Mesenchymal stem cell (in vitro differentiated cells and primary cell): ENCODE results near the gene KANK4.

ENCODE experiments used
- DNase-seq: peaks from one replicate; pipeline ENCODE4 v3.0.0-alpha.2; 2013
- H2AFZ ChIP-seq: one replicate; pipeline ENCODE4 v1.6.1; 2013; ENCODE audit warnings: low read depth, mild to moderate bottlenecking, control low read depth, inconsistent platforms, low read length, moderate library complexity
- H2AK5ac ChIP-seq: 2 replicates; pipeline ENCODE4 v1.6.1; 2013; ENCODE audit warnings: low read length, moderate library complexity, mild to moderate bottlenecking, inconsistent platforms; ENCODE audit not compliant: severe bottlenecking
- H2BK120ac ChIP-seq: one replicate; pipeline ENCODE4 v1.6.1; 2013; ENCODE audit warnings: low read depth, mild to moderate bottlenecking, inconsistent platforms, low read length, moderate library complexity
- H2BK12ac ChIP-seq, 2 experiments: one replicate each; pipeline ENCODE4 v1.6.1; 2013; ENCODE audit warnings: inconsistent platforms in 2 of 2, low read length in 2 of 2, mild to moderate bottlenecking in 2 of 2, moderate library complexity in 2 of 2, control low read depth in 1 of 2
- H2BK15ac ChIP-seq: one replicate; pipeline ENCODE4 v1.6.1; 2013; ENCODE audit warnings: mild to moderate bottlenecking, low read depth, inconsistent platforms; ENCODE audit not compliant: poor library complexity, severe bottlenecking
- H2BK5ac ChIP-seq: 2 replicates; pipeline ENCODE4 v1.6.1; 2013; ENCODE audit warnings: low read depth, mild to moderate bottlenecking, low read length, control low read depth, inconsistent platforms; ENCODE audit not compliant: poor library complexity, severe bottlenecking
- H3K14ac ChIP-seq, 2 experiments: one replicate each; pipeline ENCODE4 v1.6.1; 2013; ENCODE audit warnings: inconsistent platforms in 2 of 2, low read length in 2 of 2, control low read depth in 1 of 2, mild to moderate bottlenecking in 1 of 2, moderate library complexity in 1 of 2
- H3K18ac ChIP-seq, 2 experiments: one replicate each; pipeline ENCODE4 v1.6.1; 2013; ENCODE audit warnings: inconsistent platforms in 2 of 2, low read length in 2 of 2, control low read depth in 1 of 2, low read depth in 1 of 2, mild to moderate bottlenecking in 1 of 2
- H3K23ac ChIP-seq, 2 experiments: one replicate each; pipeline ENCODE4 v1.6.1; 2013; ENCODE audit warnings: inconsistent platforms in 2 of 2, low read length in 2 of 2, mild to moderate bottlenecking in 2 of 2, moderate library complexity in 2 of 2, control low read depth in 1 of 2
- H3K27ac ChIP-seq: 2 replicates; pipeline ENCODE4 v1.5.1; 2013; ENCODE audit warnings: mild to moderate bottlenecking, moderate library complexity, low read length, control low read depth, inconsistent platforms; ENCODE audit not compliant: poor library complexity, severe bottlenecking
- H3K27me3 ChIP-seq, 2 experiments: 2 replicates each; pipeline versions ENCODE4 v1.6.1 to v1.7.0; 2013; ENCODE audit warnings: low read length in 2 of 2, mild to moderate bottlenecking in 2 of 2, moderate library complexity in 2 of 2, control low read depth in 1 of 2, inconsistent platforms in 1 of 2; ENCODE audit not compliant: control insufficient read depth in 1 of 2, insufficient read depth in 1 of 2
- H3K36me3 ChIP-seq, 2 experiments: 2 replicates each; pipeline versions ENCODE4 v1.6.1 to v1.7.0; 2013; ENCODE audit warnings: low read length in 2 of 2, control low read depth in 1 of 2, inconsistent platforms in 1 of 2, low read depth in 1 of 2, mild to moderate bottlenecking in 1 of 2; ENCODE audit not compliant: insufficient read depth in 2 of 2, control insufficient read depth in 1 of 2
- H3K4ac ChIP-seq, 2 experiments: one replicate each; pipeline ENCODE4 v1.6.1; 2013; ENCODE audit warnings: inconsistent platforms in 2 of 2, low read length in 2 of 2, mild to moderate bottlenecking in 2 of 2, moderate library complexity in 2 of 2, control low read depth in 1 of 2, low read depth in 1 of 2
- H3K4me1 ChIP-seq: 2 replicates; pipeline ENCODE4 v1.6.1; 2013; ENCODE audit warnings: low read depth, low read length, control low read depth; ENCODE audit not compliant: control insufficient read depth, insufficient read depth
- H3K4me2 ChIP-seq: 2 replicates; pipeline ENCODE4 v1.6.1; 2013; ENCODE audit warnings: low read length, mild to moderate bottlenecking, inconsistent platforms; ENCODE audit not compliant: poor library complexity, severe bottlenecking
- H3K4me3 ChIP-seq, 2 experiments: 2 replicates each; pipeline versions ENCODE4 v1.5.1 to v1.7.0; 2013; ENCODE audit warnings: low read length in 2 of 2, mild to moderate bottlenecking in 2 of 2, control low read depth in 1 of 2, low read depth in 1 of 2; ENCODE audit not compliant: insufficient read depth in 1 of 2
- H3K79me1 ChIP-seq: replicated peaks from 2 replicates; pipeline ENCODE4 v1.6.1; 2013; ENCODE audit warnings: mild to moderate bottlenecking, control low read depth, low read length, inconsistent platforms; ENCODE audit not compliant: poor library complexity, severe bottlenecking
- H3K9ac ChIP-seq: 2 replicates; pipeline ENCODE4 v1.7.0; 2013; ENCODE audit warnings: mild to moderate bottlenecking, low read length, moderate library complexity
- H3K9me3 ChIP-seq: 2 replicates; pipeline ENCODE4 v1.7.0; 2013; ENCODE audit warnings: mild to moderate bottlenecking, low read length; ENCODE audit not compliant: control insufficient read depth
- H4K8ac ChIP-seq: one replicate; pipeline ENCODE4 v1.6.1; 2013; ENCODE audit warnings: inconsistent platforms, mild to moderate bottlenecking, low read length, moderate library complexity
- H4K91ac ChIP-seq: one replicate; pipeline ENCODE4 v1.6.1; 2013; ENCODE audit warnings: mild to moderate bottlenecking, low read length, inconsistent platforms
- WGBS: methylation state at CpG from one replicate; pipeline ENCODE4 v1.1.7; 2013; ENCODE audit warnings: mixed read lengths; 5-methylcytosine and 5-hydroxymethylcytosine counted together

The KANK4 gene

DNA sequence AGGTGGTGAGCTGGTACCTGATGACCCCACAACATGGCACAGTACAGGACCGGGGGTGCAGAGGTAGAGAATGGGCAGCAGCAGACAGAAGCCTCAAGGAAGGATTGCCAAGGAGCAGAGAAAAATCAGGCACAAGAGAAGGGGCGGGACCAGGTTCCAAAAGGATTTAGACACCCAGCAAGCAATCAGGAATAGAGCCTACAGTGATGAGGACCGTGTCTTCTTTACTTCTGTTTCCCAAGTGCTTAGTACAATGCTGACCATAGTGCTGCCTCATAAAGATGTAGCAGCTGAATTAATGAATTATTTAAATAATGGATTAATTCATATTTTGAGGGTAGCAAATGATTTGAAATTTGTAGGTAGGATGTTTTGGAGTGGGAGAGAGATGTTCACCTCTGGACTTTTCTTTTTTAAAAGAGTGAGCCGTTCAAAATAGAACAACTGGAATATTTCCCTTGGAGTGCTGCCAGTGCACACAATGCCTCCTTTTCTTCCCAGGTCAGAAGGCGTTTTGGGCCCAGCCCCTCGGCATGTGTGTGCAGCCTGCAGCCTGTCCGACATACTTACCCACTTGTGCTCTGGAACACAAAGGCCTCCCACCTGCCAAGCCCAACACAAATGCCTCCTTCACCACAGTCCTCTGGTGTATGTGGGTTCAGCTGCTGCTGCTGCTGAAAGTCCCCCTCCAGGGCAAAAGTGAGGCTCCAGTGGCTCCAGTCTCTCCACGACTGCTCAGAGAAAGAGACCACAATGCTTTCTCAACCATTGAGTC is 19.6 kb downstream of the KANK4 start:
- Histone ChIP-seq H3K4me3 (no peak overlapping the region), H3K9ac (no peak overlapping the region), H3K4me2 (no peak overlapping the region), H2BK15ac (no peak overlapping the region), H3K14ac (no peak overlapping the region), H3K4me1 (peaks cover 5% of the 10 kb centered on the region), H3K79me1 (no peaks in the 10 kb centered on the region), H2AK5ac (no peak overlapping the region), H3K27ac (no peak overlapping the region), H3K23ac (no peak overlapping the region), H3K36me3 (no peaks in the 10 kb centered on the region), H4K8ac (no peak overlapping the region), H3K4ac (no peak overlapping the region), H3K18ac (no peak overlapping the region), H3K9me3 (no peaks in the 10 kb centered on the region), H2BK12ac (no peak overlapping the region), H4K91ac (no peak overlapping the region), H2BK120ac (no peak overlapping the region), H2AFZ (no peak overlapping the region), H2BK5ac (no peak overlapping the region), H3K27me3 (peaks cover 38 to 54% of the 10 kb centered on the region in 2 experiments)
- DNase-seq = no peak
- WGBS = 86% methylated on average over 8 of the region's 8 CpGs

DNA sequence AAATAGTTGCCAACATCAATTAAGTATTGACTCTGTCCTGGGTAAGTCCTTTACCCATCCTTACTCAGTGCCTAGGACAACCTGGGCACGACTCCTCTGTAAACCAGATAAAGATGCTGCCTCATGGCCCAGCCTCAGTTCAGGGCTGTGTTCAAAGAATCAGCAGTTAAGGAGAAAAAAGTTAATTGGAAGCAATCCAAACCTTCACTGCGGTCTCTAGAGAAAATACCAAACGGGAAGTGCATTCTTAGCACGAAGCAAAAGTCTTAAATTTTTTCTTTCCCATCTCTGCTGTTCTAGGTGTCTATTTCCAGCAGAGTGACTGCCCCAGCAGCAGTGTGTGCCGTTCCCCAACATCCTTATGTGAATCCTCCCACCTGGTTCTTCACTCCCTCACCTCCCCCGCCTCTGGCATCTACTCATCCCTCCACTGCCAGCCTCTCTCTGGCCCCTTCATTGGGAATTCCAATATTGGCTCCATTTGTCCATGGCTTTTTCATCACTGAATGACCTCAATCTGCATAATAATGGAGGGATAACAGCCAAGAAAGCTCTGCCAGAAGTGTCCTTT is 23.2 kb downstream of the KANK4 start:
- peaks cover 34 to 50% of the 10 kb centered on the region in 2 experiments for H3K27me3 ChIP-seq
- no peak overlapping the region for H3K14ac ChIP-seq
- no peaks in the 10 kb centered on the region for H3K36me3 ChIP-seq
- H3K27ac ChIP-seq = no peak overlapping the region
- no peak overlapping the region for H3K4me2 ChIP-seq
- no peak overlapping the region for H2AK5ac ChIP-seq
- no peak overlapping the region for H2BK5ac ChIP-seq
- no peak overlapping the region for H2BK15ac ChIP-seq
- H4K8ac ChIP-seq = no peak overlapping the region
- no peak overlapping the region for H2AFZ ChIP-seq
- no peaks in the 10 kb centered on the region for H3K79me1 ChIP-seq
- no peak overlapping the region for H4K91ac ChIP-seq
- peak; percentile 26 for DNase-seq
- H3K18ac ChIP-seq = no peak overlapping the region
- 63% methylated on average over 6 of the region's 6 CpGs for WGBS
- no peak overlapping the region for H3K23ac ChIP-seq
- peak overlapping the region; percentile 5 for H3K9ac ChIP-seq
- H2BK120ac ChIP-seq = no peak overlapping the region
- H3K4me1 ChIP-seq = peaks cover 5% of the 10 kb centered on the region
- peak overlapping the region in 1 of 2 experiments; percentile 42 for H3K4me3 ChIP-seq
- peaks cover 4% of the 10 kb centered on the region for H3K9me3 ChIP-seq
- H2BK12ac ChIP-seq = no peak overlapping the region
- H3K4ac ChIP-seq = no peak overlapping the region

- 50% methylated on average over 5 of the region's 5 CpGs for WGBS
- Histone ChIP-seq H2BK12ac (no peak overlapping the region), H3K4me2 (no peak overlapping the region), H3K4me1 (peaks cover 2% of the 10 kb centered on the region), H4K8ac (no peak overlapping the region), H3K14ac (no peak overlapping the region), H4K91ac (no peak overlapping the region), H2BK5ac (no peak overlapping the region), H2AFZ (no peak overlapping the region), H3K4me3 (no peak overlapping the region), H2AK5ac (no peak overlapping the region), H3K27me3 (peaks cover 33 to 36% of the 10 kb centered on the region in 2 experiments), H3K4ac (no peak overlapping the region), H3K9ac (no peak overlapping the region), H3K23ac (no peak overlapping the region), H3K79me1 (no peaks in the 10 kb centered on the region), H2BK15ac (no peak overlapping the region), H3K36me3 (no peaks in the 10 kb centered on the region), H3K9me3 (peaks cover 4% of the 10 kb centered on the region), H2BK120ac (no peak overlapping the region), H3K18ac (no peak overlapping the region), H3K27ac (no peak overlapping the region)
- DNase-seq = no peak
Measured at GRCh38 chr1:62294261-62294660, 25.0 kb downstream of the KANK4 start.

DNA sequence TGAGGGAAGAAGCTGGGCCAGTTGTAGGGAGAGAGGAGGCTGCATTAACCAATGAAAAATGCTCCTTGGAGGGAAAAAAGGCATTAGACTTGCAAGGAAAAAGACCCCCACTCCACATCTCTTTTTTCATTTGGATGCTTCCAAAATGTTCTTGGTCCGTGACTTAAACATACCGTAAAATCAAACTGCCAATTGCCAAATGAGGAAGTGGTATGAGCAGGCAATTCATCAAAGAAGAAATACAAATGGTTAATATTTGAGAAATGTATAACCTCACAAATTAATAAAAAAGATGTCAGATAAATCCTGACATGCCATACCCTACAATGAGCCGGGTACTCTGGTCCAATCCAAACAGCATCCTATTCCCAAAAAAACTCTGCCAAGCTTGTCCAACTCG is 30.6 kb downstream of the KANK4 start:
- Histone ChIP-seq H3K4me1 (peaks cover 13% of the 10 kb centered on the region), H3K36me3 (no peaks in the 10 kb centered on the region), H2BK5ac (no peak overlapping the region), H2AK5ac (no peak overlapping the region), H2AFZ (no peak overlapping the region), H3K23ac (no peak overlapping the region), H4K91ac (no peak overlapping the region), H3K4ac (no peak overlapping the region), H4K8ac (no peak overlapping the region), H2BK12ac (no peak overlapping the region), H3K9ac (no peak overlapping the region), H3K27me3 (peaks cover 66 to 70% of the 10 kb centered on the region in 2 experiments), H2BK15ac (no peak overlapping the region), H3K27ac (no peak overlapping the region), H3K4me3 (no peak overlapping the region), H3K79me1 (no peaks in the 10 kb centered on the region), H3K18ac (no peak overlapping the region), H2BK120ac (no peak overlapping the region), H3K9me3 (peaks cover 4% of the 10 kb centered on the region), H3K14ac (no peak overlapping the region), H3K4me2 (no peak overlapping the region)
- DNase-seq = no peak
- WGBS = 63% methylated on average over 1 of the region's 4 CpGs
